ENCODE measurements around the gene CEACAM16.
A peak's percentile ranks its signal among the peaks of the same experiment; 100 is the strongest.

The CEACAM16 gene, protein sequence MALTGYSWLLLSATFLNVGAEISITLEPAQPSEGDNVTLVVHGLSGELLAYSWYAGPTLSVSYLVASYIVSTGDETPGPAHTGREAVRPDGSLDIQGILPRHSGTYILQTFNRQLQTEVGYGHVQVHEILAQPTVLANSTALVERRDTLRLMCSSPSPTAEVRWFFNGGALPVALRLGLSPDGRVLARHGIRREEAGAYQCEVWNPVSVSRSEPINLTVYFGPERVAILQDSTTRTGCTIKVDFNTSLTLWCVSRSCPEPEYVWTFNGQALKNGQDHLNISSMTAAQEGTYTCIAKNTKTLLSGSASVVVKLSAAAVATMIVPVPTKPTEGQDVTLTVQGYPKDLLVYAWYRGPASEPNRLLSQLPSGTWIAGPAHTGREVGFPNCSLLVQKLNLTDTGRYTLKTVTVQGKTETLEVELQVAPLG

GRCh38 chr19:44698492-44699201 is at the start of gene CEACAM16:
TSS of gene CEACAM16 (plus strand) at chr19:44699151. CDS start at chr19:44701457, 2,306 bp downstream.
- Histone ChIP-seq H3K4me3 (ENCODE audit: low read depth, low read length) (no peak within 1 kb of the TSS), H3K27me3 (replicated peaks) (no peaks in the 10 kb centered on the region), H3K36me3 (replicated peaks) (no peaks in the 10 kb centered on the region), H3K27ac (no peak within 1 kb of the TSS)
- no peak for DNase-seq
- no peak for TF ChIP-seq CTCF (IDR thresholded peaks at IDR 0.05; ENCODE audit: low read depth, low read length, missing control alignments)
- in situ Hi-C loops (cut with HindIII; ENCODE audit: low pct_ligation_motif_present, low sequenced_read_pairs) = no loop called here

- H3K27me3 ChIP-seq (replicated peaks) = no peaks in the 10 kb centered on the region
- no peak for DNase-seq
- H3K27ac ChIP-seq = no peak overlapping the region
- no peak for TF ChIP-seq CTCF (IDR thresholded peaks at IDR 0.05; ENCODE audit: low read depth, low read length, missing control alignments)
- no peak overlapping the region for H3K4me3 ChIP-seq (ENCODE audit: low read depth, low read length)
- in situ Hi-C loops (cut with HindIII; ENCODE audit: low pct_ligation_motif_present, low sequenced_read_pairs) = no loop called here
- peaks cover 63% of the 10 kb centered on the region for H3K36me3 ChIP-seq (replicated peaks)
Observed at GRCh38 chr19:44649578-44650145, 49.3 kb upstream of the CEACAM16 start.

- H3K27me3 ChIP-seq (replicated peaks) = no peaks in the 10 kb centered on the region
- in situ Hi-C loops (cut with HindIII; ENCODE audit: low pct_ligation_motif_present, low sequenced_read_pairs) = no loop called here
- TF ChIP-seq CTCF (IDR thresholded peaks at IDR 0.05; ENCODE audit: low read depth, low read length, missing control alignments) = no peak
- no peak for DNase-seq
- peaks cover 82% of the 10 kb centered on the region for H3K36me3 ChIP-seq (replicated peaks)
- no peak overlapping the region for H3K4me3 ChIP-seq (ENCODE audit: low read depth, low read length)
- H3K27ac ChIP-seq = no peak overlapping the region
Observed at GRCh38 chr19:44653343-44653742, 45.6 kb upstream of the CEACAM16 start.

DNA sequence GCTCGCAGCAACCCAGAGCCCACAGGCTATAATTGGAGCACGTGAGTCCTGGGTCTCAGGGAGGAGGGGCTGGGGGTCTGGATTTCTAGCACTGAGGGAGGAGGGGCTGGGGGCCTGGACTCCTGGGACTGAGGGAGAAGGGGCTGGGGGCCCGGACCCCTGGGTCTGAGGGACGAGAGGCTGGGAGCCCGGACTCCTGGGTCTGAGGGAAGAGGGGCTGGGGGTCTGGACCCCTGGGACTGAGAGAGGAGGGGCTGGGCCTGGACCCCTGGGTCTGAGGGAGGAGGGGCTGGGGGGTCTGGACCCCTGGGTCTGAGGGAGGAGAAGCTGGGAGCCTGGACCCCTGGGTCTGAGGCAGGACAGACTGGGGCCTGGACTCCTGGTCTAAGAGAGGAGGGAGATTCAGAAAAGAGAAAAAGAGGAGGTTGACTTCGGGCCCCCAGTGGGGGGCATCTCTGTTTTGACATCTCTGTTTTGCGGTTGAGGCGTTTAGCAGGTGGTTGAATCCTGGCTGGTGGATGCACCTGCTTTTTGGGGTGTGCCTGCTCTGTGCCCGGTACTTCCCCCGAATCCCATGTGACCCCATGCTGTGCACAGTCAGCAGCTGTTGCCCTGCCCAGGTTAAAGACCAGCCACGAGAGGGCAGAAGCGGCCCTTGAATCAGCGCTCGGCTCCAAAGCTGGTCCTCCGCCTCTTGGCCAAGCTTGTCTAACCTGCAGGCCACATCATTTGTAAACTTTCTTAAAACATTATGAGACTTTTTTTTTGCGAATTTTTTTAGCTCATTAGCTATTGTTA is 44.8 kb upstream of the CEACAM16 start:
- no peak overlapping the region for H3K27ac ChIP-seq

More for the DNA sequence above, 44.8 kb upstream of the CEACAM16 start:
- Histone ChIP-seq H3K4me3 (ENCODE audit: low read depth, low read length) (no peak overlapping the region), H3K36me3 (replicated peaks) (peaks cover 85% of the 10 kb centered on the region), H3K27me3 (replicated peaks) (no peaks in the 10 kb centered on the region)
- TF ChIP-seq CTCF (IDR thresholded peaks at IDR 0.05; ENCODE audit: low read depth, low read length, missing control alignments) = peak; percentile 72
- in situ Hi-C loops (cut with HindIII; ENCODE audit: low pct_ligation_motif_present, low sequenced_read_pairs) = no loop called here
- DNase-seq = peak; percentile 46

Data from brain microvascular endothelial cell (primary cell).